Stimulated activated CD8-positive, alpha-beta memory T cell treated with anti-CD3 and anti-CD28 coated beads, Interleukin-7, amount 100 ng/mL, for 48 hours (primary cell): ENCODE data around the gene METTL23.
"Not testable (repeated sequence)": the region's sequence is repeated elsewhere in the genome, so short reads cannot be mapped to it uniquely, and the experiment has no call there.

ENCODE experiments used
- DNase-seq, 2 donors: peaks; one replicate each; pipeline ENCODE4 v3.0.0-alpha.2; 2020; ENCODE audit warnings: low read depth in 1 of 2; ENCODE audit errors: extremely low read depth in 1 of 2

METTL23 gene

GRCh38 chr17:76695059-76695831 lies 31.4 kb upstream of the METTL23 start:
- no peak for DNase-seq

- no peak for DNase-seq
Measured at GRCh38 chr17:76696763-76697701, 29.6 kb upstream of the METTL23 start.

GRCh38 chr17:76697702-76698465 lies 28.8 kb upstream of the METTL23 start:
- no peak for DNase-seq

- DNase-seq: not testable (repeated sequence)
Measured at GRCh38 chr17:76698466-76698977, 28.1 kb upstream of the METTL23 start.

- DNase-seq: no peak
Measured at GRCh38 chr17:76700270-76700616, 26.4 kb upstream of the METTL23 start.

- no peak for DNase-seq
Measured at GRCh38 chr17:76700617-76701470, 25.8 kb upstream of the METTL23 start.

GRCh38 chr17:76701471-76701967 lies 25.1 kb upstream of the METTL23 start:
- no peak for DNase-seq

- DNase-seq: no peak
Measured at GRCh38 chr17:76702076-76702475, 24.6 kb upstream of the METTL23 start.

- no peak for DNase-seq
Measured at GRCh38 chr17:76702941-76703637, 23.6 kb upstream of the METTL23 start.

GRCh38 chr17:76704805-76705204 lies 21.8 kb upstream of the METTL23 start:
- DNase-seq: no peak

- no peak for DNase-seq
Measured at GRCh38 chr17:76706817-76707216, 19.8 kb upstream of the METTL23 start.

- DNase-seq: no peak
Measured at GRCh38 chr17:76707985-76708807, 18.4 kb upstream of the METTL23 start.

GRCh38 chr17:76709077-76709950 lies 17.3 kb upstream of the METTL23 start:
- no peak for DNase-seq

GRCh38 chr17:76709951-76710862 lies 16.4 kb upstream of the METTL23 start:
- DNase-seq: not testable (repeated sequence)

- peak; percentile 35 for DNase-seq
Measured at GRCh38 chr17:76710863-76711611, 15.6 kb upstream of the METTL23 start, which contains the start of gene MXRA7. Gene MXRA7 (minus strand): TSS chr17:76710965. CDS start chr17:76710946, 19 bp downstream.

- not testable (repeated sequence) for DNase-seq
Measured at GRCh38 chr17:76712321-76712720, 14.3 kb upstream of the METTL23 start.
